HG03520 (cell line): ENCODE data around the gene CRLF1.
"Not testable (repeated sequence)": the region's sequence is repeated elsewhere in the genome, so short reads cannot be mapped to it uniquely, and the experiment has no call there.

Experiments used
- ATAC-seq: cut with Tn5 transposase; IDR thresholded peaks from one replicate; pipeline ENCODE4 v1.9.1; 2021; ENCODE audit warnings: mild to moderate bottlenecking, moderate library complexity; ENCODE audit not compliant: unreplicated experiment

CRLF1 gene

DNA sequence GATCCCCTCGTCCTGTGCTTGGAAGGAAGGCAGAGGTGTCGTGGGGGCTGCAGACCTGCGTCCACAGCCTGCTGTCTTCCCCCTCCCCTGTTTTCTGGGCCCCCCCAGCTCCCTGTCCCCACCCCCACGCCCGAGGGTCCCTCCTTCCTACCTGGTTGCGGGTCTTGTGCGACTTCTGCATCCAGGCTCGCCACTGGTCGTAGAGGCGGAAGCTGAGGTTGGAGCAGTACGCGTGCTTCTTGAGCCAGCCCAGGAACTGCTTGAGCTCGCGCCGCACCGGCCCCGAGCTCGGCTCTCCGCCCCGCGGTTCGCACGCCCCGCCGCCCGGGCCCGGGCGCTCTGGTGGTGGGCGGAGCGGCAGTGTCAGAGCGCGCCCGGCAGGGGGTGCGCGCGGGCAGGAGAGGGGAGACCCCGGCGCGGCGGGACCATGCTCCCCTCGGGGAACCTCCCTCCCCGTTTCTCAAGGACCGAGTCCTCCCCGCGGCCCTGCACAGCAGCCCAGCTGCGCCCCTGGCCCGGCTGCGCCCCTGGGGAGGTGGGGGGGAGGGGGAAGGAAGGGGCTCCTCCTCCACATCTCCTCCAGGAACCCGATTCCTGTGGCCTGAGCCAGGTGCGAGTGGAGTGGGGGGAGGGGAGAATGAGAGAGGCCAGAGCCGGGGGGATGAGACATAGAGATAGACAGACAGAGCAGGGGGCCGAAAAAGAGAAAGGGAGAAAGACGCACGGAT is 12.3 kb downstream of the CRLF1 start:
- ATAC-seq, result no peak

DNA sequence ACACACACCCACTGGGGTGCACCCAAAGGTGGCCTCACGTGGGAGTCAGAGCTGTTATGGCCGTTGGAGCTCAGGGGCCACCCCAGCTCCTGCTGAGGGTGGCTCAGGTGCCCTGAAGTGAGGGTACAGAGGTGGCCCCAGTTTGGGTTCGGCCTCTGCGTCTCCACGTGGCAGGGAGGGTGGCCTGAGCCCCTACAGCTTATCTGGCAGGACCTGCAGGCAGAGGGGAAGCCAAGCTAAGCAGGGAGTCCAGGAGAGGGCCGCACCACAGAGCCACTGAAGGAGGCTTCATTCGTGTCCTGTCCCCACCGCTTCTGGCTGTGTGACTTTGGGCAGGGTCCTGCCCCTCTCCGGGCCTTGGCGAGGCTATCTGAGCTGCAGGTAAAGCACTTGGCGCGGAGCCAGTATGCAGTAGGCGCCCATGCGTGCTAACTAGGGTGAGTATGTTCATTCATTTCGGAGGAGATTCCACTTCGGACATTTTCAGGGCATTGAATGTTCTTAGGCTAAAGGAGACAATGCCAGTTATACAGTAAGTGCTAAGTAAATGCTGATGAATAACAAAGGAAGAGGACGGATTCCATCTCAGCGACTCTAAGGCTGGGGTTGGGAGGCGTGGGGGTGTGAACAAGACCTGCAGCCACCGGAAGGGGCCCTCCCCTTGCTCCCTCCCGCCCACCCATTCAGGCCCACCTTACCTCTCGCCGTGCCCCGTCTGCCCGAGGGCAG is 13.1 kb downstream of the CRLF1 start:
- ATAC-seq, result no peak

DNA sequence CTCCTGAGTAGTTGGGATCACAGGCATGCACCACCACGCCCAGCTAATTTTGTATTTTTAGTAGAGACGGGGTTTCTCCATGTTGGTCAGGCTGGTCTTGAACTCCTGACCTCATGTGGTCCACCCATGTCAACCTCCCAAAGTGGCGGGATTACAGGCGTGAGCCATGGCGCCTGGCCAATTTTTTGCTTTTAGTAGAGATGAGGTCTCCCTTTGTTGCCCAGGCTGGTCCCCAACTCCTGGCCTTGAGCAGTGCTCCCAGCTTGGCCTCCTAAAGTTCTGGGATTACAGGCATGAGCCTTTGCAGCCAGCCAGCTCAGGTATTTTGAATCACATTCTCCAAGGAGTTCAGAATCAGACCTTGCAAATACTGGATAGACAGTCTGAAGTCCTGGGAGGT is 13.9 kb downstream of the CRLF1 start:
- not testable (repeated sequence) for ATAC-seq

DNA sequence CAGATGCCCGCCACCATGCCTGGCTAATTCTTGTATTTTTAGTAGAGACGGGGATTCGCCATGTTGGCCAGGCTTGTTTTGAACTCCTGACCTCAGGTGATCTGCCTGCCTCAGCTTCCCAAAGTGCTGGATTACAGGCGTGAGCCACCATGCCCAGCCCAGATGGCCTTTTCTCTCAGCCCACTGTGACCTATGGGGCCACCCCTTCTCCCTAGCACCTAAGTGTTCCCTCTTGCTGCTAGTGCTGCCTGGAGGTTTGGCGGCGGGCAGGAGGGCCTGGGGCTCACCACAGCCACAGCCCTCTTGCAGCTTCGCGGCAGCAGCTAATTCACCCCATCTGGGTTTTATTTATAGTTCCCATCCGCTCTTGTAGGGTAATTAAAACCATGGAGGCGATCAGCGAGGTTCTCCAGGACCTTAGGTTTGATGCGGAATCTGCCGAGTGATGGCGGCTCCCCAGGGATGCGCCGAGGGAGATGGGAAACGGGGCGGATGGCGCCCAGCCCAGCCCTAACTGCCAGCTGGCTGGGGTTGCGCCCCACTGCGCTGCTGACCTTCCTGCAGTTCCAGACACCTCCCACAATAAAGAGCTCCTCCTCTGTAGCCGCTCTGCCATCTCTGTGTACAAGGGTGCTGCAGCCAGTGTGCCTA is 14.7 kb downstream of the CRLF1 start:
- ATAC-seq, result no peak

DNA sequence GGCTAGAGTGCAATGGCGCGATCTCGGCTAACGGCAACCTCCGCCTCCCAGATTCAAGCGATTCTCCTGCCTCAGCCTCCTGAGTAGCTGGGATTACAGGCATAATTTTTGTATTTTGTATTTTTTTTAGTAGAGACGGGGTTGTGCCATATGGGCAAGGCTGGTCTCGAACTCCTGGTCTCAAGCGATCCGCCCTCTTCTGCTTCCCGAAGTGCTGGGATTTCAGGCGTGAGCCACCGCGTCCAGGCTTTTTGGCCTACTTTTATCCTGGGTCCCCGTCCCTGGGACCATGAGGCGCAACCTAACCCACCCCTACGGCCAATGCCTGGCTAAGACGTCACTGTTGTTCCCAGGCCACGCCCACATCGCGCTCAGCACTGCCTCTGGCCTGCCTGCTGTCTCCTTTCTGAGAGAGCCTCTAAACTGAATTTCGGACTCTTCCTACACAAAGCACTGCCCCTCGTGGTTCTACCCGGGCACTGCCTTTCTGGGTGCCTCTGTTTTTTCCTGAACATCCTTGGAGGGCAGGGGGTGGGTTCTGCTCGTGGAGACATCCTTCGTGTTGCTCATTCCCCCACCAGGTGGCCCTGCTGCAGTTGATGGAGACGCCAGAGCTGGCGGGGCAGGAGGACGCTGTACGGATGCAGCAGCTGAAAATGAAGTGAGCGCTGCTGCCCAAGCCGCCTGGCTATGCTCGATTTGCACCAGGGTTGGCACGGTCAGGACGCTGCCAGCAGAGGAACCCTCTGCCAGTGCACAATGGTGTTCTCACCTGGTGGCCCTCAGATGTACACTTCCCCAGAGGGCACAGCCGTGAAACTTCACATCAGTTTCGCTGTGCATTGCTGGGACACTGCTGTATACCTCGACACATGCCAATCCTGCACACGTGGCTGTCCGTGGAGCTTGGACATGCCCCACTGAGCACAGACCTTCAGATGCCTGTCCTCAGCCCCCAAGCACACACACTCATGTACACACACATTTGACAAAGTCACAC is 16.0 kb downstream of the CRLF1 start:
- ATAC-seq, result no peak

DNA sequence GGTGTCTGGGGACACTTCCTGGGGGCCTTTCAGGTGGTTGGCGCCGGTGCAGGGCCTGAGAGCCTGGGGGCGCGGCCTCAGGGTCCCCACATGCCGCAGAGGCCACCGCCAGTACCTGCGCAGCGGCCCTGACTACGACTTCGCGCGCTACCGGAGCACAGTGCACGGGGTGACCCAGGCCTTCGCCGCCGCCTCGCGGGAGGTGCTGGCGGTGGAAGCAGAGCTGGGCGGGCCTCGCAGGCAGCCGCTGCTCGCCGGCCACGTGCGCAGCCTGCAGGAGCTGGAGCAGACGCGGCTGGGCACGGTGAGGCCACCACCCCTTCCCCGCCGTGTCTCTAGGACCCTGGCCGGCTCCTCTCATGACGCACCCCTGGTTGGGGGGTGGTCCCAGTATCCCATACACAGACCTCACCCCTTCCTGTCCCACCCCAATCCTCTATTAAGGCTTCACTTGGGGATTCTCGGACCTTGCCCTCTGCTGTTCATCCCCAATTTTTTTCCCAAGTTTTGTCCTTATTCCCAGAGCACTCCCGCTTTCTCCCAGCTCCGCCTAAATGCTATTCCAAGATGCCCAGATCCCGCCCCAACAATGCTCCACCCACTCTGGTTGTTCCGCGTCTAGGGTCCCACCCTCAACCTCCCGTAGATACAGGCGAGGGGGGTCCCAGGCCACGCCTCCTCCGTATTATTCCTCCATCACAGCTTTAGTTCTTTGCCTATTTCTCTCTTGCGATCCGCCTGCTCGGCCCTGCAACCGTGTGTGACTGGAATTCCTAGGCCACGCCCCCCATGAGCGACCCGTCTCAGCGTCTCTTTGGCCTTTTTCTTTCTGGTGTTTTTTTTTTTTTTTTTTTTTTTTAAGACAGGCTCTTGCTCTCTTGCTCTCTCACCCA is 17.0 kb downstream of the CRLF1 start:
- ATAC-seq, result peak; percentile 24

DNA sequence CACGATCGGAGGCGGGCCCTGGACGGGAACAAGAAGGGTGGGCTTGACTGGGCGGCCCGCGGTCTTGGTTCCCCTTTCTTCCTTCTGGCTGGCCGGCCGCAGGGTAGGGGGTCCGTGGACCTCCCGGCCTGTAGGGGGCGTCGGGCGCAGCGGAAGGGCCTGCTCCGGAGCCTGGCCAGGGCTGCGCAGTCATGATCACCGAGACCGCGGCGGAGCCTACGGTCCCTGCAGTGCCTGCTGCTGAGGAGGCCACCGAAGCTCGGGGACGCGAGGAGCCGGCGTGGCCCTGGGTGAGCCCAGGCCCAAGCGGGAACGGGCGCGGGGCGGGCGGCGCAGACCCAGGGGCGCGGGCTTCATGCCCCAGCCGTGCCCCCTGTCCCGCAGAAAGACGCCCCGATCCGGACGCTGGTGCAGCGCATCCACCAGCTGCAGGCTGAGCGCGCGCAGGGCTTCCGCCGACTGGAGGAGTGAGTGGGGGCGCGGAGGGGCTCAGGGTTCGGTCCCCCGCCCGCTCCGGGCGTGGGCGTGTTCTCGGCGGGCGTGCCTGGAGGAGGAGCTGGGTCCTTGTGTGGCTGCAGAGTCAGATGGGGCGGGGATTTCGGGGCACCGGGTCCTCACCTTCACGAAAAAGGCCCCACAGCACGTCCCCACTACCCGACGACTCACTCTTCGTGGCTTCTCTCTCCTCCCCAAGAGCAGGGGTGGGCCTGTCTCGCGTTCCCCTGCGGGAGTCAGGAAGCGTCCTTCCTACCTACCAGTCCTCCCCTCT is 17.8 kb downstream of the CRLF1 start, which contains the start of gene REX1BD:
REX1BD (plus strand) TSS at position 188 of the 769 bp plus-strand sequence; CDS start at position 192, 4 bp downstream.
- ATAC-seq, result peak; percentile 51

DNA sequence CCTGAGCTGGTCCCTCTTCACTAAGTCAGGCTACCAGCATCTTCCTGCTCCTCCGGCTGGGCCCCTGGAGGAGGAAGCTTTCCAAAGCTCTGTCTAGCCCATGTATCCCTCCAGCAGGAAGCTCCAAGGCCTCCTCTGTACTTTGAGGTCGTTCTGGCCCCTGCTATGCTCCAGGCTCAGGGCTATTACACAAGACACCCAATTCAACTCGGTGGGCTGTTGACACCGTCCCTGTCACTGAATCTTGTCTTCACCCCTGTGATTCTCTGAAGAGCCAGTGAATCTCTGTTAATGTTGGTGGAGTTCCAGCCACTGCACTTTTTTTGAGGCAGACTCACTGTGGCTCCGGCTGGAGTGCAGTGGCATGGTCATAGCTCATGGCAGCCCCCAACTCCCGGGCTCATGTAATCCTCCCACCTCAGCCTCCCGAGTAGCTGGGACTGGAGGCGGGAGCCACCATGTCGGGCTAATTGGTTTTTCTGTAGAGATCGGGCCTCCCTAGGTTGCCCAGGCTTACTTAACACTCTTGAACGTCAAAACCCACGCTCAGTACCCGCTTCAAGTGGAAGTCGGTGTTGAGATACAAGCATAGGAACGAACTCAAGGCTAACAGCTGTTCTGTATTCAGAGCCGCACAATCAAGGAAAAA is 18.5 kb downstream of the CRLF1 start:
- ATAC-seq, result no peak

DNA sequence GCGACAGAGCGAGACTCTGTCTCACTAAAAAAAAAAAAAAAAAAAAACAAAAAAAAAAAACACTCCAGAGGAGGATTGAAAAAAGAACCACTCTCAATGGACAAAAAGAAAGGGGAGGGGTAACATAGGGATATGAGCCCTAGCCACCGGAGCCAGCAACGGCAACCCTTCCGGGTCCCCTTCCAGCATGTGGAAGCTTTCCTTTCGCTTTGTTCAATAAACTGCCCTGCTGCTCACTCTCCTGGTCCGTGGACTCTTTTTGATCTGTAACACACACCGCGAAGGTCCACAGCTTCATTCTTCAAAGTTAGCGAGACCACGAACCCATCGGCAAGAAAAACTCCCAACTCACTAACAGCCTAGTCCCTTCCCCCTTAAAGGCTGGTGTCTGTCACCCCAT is 19.0 kb downstream of the CRLF1 start:
- ATAC-seq, result no peak

DNA sequence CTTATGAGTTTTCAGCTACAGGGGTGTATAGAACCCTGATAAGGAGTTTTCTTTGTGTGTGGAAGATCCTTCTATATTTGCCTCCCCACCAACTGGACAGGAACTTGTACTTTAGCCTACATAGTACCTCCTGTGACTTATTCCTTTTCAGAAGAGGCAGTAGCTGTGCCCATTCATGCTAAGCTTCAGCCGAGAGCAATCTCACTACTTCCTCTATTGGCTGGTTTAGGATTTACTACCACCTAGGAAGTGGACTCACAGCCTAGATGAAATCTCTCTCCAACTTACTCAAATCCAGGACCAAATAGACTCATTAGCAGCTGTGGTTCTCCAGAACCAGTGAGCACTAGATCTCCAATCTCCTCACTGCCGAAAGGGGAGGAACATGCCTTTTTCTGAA is 20.3 kb downstream of the CRLF1 start:
- no peak for ATAC-seq

DNA sequence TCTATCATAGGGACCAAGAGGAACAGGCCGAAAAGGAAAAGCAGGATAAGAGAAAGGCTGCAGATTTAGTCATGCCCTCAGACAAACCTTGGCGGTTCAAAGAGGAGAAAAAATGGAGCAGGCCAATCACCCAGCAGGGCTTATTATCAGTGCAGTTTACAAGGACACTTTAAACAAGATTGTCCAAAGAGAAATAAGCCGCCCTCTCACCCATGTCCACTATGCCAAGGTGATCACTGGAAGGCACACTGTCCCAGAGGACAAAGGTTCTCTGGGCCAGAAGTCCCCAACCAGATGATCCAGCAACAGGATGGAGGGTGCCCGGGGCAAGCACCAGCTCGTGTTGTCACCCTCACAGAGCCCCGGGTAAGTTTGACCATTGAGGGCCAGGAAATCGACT is 26.3 kb downstream of the CRLF1 start:
- ATAC-seq, result no peak

DNA sequence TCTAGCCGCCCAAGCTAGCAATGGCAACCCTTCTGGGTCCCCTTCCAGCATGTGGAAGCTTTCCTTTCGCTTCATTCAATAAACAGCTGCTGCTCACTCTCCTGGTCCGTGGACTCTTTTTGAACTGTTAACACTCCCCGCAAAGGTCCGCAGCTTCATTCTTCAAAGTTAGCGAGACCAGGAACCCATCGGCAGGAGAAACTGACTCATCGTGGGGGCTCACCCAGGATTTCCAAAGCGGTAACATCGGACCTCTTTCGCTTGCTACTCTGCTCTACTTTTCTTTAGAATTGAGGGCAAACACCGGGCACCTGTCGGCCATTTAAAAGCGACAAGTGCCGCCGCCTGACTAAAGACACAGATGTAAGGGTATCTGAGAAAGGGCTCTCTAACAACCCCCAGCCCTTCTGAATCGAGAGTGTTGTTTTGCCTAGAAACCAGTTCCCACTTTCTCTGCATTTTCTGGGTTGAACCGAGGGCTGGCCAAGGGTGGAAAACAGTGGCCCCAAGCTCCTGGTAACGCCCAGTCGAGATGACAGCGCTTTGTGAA is 29.2 kb downstream of the CRLF1 start:
- no peak for ATAC-seq

DNA sequence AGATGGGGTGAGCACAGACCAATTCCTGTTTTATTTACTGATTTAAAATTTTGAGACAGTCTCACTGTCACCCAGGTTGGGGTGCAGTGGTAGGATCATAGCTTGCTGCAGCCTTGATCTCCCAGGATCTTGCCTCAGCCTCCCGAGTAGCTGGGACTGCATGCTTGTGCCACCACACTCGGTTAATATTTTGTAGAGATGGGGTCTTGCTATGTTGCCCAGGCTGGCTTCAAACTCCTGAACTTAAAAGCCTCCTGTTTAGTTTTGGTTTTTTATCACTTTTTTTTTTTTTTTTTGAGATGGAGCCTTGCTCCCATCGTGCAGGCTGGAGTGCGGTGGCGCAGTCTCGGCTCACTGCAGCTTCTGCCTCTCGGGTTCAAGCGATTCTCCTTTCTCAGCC is 30.2 kb downstream of the CRLF1 start:
- ATAC-seq, result no peak

DNA sequence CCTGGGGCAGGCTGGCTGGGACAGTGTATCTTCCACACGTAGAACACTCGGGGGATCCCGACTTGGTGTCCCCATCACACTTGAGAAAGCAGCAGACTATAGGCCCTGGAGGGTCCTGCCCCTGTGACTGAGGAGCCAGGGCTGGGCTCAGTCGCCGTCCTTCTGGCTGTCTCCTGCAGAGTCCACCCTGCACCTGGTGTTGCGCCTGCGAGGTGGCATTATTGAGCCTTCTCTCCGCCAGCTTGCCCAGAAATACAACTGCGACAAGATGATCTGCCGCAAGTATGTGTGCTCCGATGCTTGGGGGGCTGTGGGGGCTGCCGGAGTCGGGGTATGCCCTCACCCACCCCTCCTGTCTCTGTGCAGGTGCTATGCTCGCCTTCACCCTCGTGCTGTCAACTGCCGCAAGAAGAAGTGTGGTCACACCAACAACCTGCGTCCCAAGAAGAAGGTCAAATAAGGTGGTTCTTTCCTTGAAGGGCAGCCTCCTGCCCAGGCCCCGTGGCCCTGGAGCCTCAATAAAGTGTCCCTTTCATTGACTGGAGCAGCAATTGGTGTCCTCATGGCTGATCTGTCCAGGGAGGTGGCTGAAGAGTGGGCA is 31.8 kb downstream of the CRLF1 start:
- ATAC-seq, result no peak

DNA sequence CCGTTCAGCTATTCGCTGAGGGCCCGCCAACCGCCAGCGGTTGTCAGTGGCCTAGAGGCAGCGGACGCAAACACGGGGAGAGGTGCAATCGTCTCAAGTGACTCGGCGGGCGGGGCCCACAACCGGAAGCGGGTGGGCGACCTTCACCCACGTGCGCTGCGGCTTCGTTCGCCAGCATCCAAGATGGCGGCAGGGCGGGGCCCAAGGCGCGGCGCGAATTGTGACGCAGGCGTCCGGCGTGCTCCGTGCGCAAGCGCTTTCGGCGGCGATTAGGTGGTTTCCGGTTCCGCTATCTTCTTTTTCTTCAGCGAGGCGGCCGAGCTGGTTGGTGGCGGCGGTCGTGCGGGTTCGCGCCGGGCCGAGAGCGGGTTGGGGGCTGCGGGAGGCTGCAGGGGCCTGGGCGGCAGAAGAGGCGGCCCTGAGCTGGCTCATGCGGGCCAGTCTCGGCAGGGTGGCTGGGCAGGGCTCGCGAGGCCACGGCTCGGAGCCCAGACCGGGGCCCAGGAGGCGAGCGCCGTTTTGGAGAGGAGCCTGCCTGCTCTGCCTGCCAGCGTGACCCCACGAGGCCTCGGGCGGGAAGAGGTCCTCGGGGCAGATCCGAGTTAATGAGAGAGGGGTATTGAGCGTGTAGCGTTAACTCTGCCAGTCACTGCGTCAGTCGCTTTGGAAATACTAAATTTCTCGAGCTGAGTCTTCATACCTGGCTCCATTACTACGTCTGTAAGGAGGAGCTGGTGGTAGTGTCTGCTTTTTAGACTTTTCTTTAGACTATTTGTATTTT is 34.8 kb downstream of the CRLF1 start, which contains the start of gene UBA52:
UBA52 (plus strand) TSS at position 294 of the 781 bp plus-strand sequence. CDS start 1,444 bp downstream, outside the sequence.
- ATAC-seq, result peak; percentile 87

DNA sequence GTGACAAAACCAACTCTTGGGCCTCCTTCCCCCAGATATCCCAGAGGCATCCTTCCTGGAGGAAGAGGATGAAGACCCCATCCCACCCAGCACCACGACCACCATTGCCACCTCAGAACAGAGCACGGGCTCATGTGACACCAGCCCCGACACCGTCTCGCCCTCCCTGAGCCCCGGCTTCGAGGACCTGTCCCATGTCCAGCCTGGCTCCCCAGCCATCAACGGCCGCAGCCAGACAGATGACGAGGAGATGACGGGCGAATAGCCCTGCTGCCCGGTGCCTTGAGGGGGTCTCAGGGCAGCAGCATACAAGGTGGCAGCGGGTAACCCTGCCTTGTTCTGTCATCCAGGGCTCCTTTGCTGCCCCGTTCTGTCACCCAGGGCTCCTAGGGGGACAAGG is 38.2 kb downstream of the CRLF1 start:
- ATAC-seq, result no peak

DNA sequence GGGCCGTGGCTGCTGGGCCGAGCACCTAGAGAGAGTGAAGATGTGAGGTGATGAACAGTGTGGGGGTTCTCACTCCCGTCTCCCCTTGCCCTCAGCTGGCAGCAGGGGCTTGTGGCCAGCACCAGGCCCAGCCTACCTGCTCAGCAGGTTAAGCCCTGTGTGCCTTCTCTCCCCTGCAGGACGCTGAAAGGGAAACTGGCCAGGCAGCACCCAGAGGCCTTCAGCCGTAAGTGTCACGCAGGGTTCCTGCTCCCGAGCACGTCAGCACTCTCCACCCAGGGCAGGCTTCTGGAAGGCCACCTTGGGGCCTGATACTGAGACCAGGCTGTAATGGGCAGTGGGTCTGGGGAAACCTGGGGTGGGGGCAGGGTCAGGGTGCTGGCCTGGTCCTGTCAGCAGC is 39.6 kb downstream of the CRLF1 start:
- no peak for ATAC-seq
